ENCODE data around the gene GRAMD1B.
"Not testable (repeated sequence)": the region's sequence is repeated elsewhere in the genome, so short reads cannot be mapped to it uniquely, and the experiment has no call there.

Gene GRAMD1B

GRCh38 chr11:123568367-123568870 is 138.3 kb downstream of the GRAMD1B start:
- no peak for DNase-seq (ENCODE audit: low read depth)

GRCh38 chr11:123569393-123569792 is 139.3 kb downstream of the GRAMD1B start:
- no peak for DNase-seq (ENCODE audit: low read depth)

GRCh38 chr11:123570939-123571580 is 141.0 kb downstream of the GRAMD1B start:
- no peak for DNase-seq (ENCODE audit: low read depth)

GRCh38 chr11:123572791-123573190 is 142.7 kb downstream of the GRAMD1B start:
- not testable (repeated sequence) for DNase-seq (ENCODE audit: low read depth)

- no peak for DNase-seq (ENCODE audit: low read depth)
Measured at GRCh38 chr11:123573286-123573685, 143.2 kb downstream of the GRAMD1B start.

- DNase-seq (ENCODE audit: low read depth) = no peak
Measured at GRCh38 chr11:123575441-123575840, 145.4 kb downstream of the GRAMD1B start.

- no peak for DNase-seq (ENCODE audit: low read depth)
Measured at GRCh38 chr11:123576082-123576481, 146.0 kb downstream of the GRAMD1B start.

- no peak for DNase-seq (ENCODE audit: low read depth)
Measured at GRCh38 chr11:123576501-123576900, 146.4 kb downstream of the GRAMD1B start.

GRCh38 chr11:123577081-123577598 is 147.1 kb downstream of the GRAMD1B start:
- DNase-seq (ENCODE audit: low read depth) = peak; percentile 51

GRCh38 chr11:123578778-123579481 is 148.9 kb downstream of the GRAMD1B start:
- no peak for DNase-seq (ENCODE audit: low read depth)

GRCh38 chr11:123579482-123579812 is 149.4 kb downstream of the GRAMD1B start:
- DNase-seq (ENCODE audit: low read depth) = no peak

GRCh38 chr11:123580137-123580536 is 150.1 kb downstream of the GRAMD1B start:
- DNase-seq (ENCODE audit: low read depth) = no peak

GRCh38 chr11:123580557-123581275 is 150.6 kb downstream of the GRAMD1B start:
- DNase-seq (ENCODE audit: low read depth) = peak; percentile 49

GRCh38 chr11:123581651-123582399 is 151.8 kb downstream of the GRAMD1B start:
- DNase-seq (ENCODE audit: low read depth) = no peak

- DNase-seq (ENCODE audit: low read depth) = no peak
Measured at GRCh38 chr11:123582992-123583504, 153.0 kb downstream of the GRAMD1B start.

- no peak for DNase-seq (ENCODE audit: low read depth)
Measured at GRCh38 chr11:123584186-123584585, 154.1 kb downstream of the GRAMD1B start.

- DNase-seq (ENCODE audit: low read depth) = no peak
Measured at GRCh38 chr11:123584737-123585136, 154.7 kb downstream of the GRAMD1B start.

GRCh38 chr11:123585206-123585605 is 155.1 kb downstream of the GRAMD1B start:
- no peak for DNase-seq (ENCODE audit: low read depth)

- DNase-seq (ENCODE audit: low read depth) = no peak
Measured at GRCh38 chr11:123585706-123586105, 155.6 kb downstream of the GRAMD1B start.

- DNase-seq (ENCODE audit: low read depth) = no peak
Measured at GRCh38 chr11:123586568-123586967, 156.5 kb downstream of the GRAMD1B start.

- no peak for DNase-seq (ENCODE audit: low read depth)
Measured at GRCh38 chr11:123587044-123587443, 157.0 kb downstream of the GRAMD1B start.

- no peak for DNase-seq (ENCODE audit: low read depth)
Measured at GRCh38 chr11:123587559-123587958, 157.5 kb downstream of the GRAMD1B start.

Measured in activated T-cell treated with anti-CD3 and anti-CD28 coated beads for 24 hours (primary cell).